Putamen (tissue), 1 donor: Measurements from ENCODE around the gene PHPT1.
"Not testable (repeated sequence)": the region's sequence is repeated elsewhere in the genome, so short reads cannot be mapped to it uniquely, and the experiment has no call there.

Experiments used
- DNase-seq: peaks from one replicate; pipeline ENCODE4 v3.0.0-alpha.2; 2016; ENCODE audit warnings: low spot score

PHPT1 gene

GRCh38 chr9:136823136-136824046, 25.8 kb upstream of the PHPT1 start:
- DNase-seq, result no peak

DNA sequence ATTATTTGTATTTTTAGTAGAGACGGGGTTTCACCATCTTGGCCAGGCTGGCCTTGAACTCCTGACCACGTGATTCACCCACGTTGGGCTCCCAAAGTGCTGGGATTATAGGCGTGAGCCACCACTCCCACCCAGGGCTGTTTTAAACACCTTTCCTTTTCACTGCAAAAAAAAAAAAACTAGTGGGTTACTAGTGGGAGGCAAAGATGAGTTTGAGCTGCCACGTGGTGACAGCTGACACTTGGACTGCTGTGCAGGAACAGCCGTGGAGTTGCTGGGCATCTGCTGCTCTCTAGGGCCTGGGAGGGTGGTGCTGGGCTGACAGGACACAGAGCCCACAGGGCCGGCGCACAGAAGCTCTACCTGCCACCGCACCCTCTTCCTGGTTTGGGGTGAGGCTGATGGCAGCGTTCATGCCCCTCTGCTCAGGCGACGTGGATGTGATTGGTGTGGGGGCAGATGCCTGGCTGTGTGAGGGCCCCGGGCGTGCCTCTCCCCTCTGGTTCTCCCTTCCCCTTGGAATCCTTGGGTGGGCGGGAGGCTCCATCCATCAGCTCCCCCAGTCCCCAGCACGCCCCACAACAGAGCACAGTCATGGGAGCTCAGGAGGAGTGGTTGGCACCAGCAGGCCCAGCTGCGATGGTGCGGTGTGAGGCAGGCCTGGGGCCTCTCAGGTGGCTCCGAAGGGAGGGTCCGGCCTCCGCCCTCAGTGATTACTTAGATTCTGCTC, 24.5 kb upstream of the PHPT1 start:
- no peak for DNase-seq

- no peak for DNase-seq
These were observed 23.7 kb upstream of the PHPT1 start for GRCh38 chr9:136825295-136826187.

DNA sequence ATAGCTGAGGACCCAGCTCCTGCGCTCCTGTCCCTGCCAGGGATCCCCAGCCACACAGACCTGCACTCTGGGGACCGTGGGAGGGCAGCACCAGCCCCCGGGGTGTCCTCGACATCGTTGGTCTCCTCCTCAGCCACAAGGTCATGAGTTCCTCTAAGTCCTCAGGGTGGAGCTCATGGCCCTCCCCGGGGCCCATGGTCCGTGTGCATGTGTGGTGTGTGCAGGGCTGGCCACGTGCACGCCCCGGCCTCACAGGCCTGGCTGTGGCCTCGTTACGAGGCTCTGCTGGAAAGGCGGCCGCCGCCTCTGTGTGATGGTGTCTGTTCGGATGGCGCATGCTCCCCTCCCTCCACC, 23.0 kb upstream of the PHPT1 start:
- DNase-seq, result no peak

GRCh38 chr9:136826703-136827582, 22.3 kb upstream of the PHPT1 start:
- DNase-seq, result no peak

DNA sequence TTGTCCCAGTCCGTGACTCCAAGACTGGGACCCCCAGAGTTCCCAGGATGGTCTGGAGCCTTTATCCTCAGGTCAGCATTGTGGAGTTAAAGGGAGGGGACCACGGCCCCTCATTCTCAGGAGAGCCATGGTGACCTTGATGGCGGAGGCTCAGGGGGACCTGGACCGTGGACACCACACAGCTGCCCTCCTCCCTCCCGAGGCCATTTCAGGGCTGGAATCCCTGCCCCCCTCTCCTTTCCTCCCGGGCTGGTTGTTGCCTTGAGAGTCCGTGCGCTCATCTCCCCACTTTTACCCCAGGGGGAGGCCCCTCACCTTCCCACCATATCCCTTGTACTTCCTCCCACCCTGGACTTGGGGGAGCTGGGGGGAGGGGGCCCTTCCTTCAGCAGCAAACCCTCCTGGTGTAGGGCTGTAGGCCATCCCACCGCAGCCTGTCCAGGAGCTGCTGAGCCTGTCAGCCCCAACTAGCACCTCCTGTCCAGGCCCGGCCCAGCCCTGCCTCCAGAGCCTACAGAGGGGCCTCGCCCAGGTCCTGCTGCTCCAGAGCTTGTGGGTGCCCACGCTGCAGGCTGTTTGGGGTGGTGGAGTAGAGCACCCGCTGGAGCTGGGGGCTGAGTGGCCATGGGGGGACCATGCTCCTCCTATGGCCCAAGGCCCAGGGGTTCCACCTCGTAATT, 21.3 kb upstream of the PHPT1 start:
- DNase-seq, result no peak

GRCh38 chr9:136828474-136829140, 20.6 kb upstream of the PHPT1 start:
- no peak for DNase-seq

- DNase-seq, result no peak
These were observed 19.8 kb upstream of the PHPT1 start for GRCh38 chr9:136829412-136829811.

DNA sequence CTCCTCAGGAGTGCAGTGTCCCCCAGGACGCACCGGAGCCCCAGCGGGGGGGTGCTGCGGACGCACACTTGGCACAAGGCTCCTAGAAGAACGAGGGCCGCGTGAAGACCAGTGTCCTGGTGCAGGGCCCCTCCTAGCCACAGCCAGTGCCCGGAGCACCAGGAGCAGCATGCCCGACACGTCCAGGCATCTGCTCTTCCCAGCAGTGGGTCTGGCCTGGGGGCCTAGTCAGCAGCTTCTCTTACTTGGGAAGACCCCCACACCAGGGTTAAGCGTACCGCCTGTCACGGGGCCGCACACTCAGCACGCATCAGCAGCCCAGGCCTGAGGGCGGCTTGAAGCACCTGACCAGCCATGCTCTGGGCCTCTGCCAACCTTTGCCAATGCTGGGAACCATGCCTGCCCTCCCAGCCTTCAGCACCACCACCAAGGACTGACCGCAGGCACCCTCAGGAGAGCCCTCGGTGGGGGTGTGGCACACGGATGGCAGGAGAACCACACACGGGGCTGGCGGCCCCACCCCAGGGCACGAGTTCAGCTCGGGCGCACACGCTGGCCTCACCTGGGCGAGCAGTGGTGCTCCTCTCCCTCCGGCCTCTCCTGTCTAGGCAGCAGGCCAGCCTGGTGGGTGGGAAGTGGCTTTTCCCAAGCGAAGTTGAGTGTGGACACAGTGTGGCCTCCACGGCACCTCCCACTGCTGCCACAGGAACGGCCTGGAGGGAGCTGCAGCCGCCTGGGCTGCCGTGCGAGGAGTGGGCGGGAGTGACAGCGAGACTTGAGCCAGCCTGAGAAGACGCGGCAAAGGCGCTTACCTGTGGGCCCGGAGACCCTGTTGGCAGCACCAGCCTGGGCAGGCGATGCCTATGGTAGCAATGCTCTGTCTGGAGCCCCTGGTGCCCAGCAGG, 19.0 kb upstream of the PHPT1 start:
- DNase-seq, result no peak

DNA sequence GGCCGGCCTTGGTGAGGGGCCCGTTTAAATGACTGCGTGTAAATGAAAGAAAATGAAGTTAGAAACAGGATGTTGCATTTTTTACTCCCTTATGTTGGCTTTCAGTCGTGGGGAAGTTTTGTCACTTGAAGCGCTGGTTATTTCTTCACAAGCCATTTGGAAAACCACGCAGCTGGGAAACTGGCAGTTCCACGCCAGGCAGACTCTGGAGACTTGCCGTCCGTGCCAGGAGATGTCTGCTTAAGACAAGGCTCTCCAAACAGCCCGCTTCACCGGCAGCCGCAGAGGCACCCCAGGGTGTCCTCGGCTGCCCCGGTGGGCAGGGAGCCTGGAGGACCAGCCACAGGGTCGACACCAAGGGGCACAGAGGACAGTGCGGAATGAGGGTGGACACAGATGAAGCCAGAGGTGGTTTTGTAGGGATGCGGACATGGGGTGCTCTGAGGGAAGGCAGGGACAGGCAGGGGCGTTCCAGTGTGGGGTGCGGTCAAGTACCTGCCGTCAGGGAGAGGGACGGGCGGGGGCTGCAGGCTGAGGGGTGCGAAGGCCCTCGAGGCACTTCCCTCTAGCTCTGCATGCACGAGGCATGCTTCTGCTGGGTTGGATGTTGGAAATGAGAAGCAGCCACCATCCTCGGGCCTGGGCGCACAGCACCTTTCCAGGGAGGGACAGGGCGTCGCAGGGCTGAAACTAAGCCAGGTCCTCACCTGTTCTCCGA, 18.0 kb upstream of the PHPT1 start:
- no peak for DNase-seq

- DNase-seq, result no peak
These were observed 17.5 kb upstream of the PHPT1 start for GRCh38 chr9:136831720-136832104.

GRCh38 chr9:136832581-136832980, 16.6 kb upstream of the PHPT1 start:
- no peak for DNase-seq

DNA sequence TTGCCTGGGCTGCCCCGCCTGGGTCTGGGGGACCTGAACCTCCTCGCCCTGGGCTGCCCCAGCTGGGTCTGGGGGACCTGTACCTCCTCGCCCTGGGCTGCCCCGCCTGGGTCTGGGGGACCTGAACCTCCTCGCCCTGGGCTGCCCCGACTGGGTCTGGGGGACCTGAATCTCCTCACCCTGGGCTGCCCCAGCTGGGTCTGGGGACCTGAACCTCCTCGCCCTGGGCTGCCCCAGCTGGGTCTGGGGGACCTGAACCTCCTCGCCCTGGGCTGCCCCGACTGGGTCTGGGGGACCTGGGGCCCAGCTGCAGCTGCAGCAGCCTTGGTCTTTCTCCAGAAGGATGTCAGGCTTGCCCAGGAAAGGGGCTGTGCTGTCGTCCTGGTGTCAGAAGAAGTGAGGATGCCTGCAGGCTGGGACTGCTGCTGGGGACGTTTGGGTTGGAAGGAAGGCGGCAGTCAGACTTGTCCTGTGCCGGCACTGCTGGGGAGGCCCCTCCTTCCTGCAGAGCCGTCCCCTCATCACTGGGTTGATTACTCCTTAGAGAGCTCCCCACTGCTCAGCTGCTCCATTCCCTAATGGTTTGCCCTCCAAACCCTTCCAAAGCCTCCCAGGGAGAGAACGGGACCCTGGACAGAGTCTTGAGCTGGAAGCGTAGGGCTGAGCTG, 15.7 kb upstream of the PHPT1 start:
- not testable (repeated sequence) for DNase-seq

- DNase-seq, result no peak
These were observed 13.9 kb upstream of the PHPT1 start for GRCh38 chr9:136835162-136835931.

DNA sequence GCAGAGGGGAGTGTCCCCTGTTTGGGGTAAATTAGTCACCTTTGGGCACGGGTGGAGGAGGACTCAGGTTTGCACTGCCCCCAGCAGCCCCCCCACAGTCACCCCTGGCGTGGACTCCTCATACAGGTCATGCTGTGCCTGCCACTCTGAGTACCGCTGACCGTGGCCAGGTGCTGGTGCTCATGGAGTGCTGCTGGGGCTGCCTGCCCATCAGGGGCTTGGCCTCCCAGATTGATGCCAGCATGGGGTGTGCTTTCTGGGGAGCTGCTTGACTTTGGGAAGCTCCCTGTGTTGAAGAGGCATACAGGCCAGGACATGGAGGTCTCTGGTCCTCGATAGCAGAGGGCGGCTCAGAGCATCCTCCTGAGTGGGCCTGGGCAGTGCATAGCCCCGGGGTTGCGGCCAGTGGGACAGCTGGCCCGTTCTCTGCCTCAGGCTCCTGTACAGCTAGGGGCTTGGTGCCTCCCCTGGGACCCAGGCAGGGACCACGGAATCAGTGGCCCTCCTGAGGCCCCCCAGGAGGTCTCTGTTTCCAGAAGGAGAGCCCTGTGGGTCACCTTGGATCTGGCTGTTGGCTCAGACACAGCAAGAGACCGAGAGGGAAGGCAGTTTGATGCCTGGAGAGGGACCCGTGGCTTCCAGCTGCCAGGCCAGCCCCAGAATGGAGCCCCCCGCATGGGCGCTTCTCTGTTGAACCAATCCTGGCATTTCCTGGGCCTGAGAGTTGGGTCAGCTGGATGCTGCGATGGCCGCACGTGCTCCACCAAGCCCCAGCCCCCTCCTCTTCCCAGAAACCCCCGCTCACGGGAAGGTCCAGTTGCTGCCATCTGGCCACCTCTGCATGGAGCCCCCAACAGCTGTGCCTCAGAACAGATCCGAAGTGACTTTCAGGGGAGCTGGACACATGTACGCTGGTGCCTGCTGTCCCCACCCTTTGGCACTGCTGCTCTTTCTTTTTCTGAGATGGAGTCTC, 13.0 kb upstream of the PHPT1 start:
- no peak for DNase-seq
